Testis (tissue), 2 donors: ENCODE measurements around the gene PLSCR1.

Experiments
- POLR2A ChIP-seq: fragments of 450-650 bp; IDR thresholded peaks from one replicate; pipeline ENCODE4 v1.6.1; 2017; ENCODE audit warnings: antibody characterized with exemption, mild to moderate bottlenecking, moderate library complexity
- TF ChIP-seq, protein P1 (sequence below), 3 experiments: fragments of 450-650 bp in 2 of 3; fragments of 200-600 bp in 1 of 3; sonication (generic) in 1 of 3; IDR thresholded peaks; one replicate each; pipeline ENCODE4 v1.5.1; 2016 to 2019; ENCODE audit warnings: antibody characterized with exemption in 3 of 3, mild to moderate bottlenecking in 2 of 3, moderate library complexity in 1 of 3

DNA sequence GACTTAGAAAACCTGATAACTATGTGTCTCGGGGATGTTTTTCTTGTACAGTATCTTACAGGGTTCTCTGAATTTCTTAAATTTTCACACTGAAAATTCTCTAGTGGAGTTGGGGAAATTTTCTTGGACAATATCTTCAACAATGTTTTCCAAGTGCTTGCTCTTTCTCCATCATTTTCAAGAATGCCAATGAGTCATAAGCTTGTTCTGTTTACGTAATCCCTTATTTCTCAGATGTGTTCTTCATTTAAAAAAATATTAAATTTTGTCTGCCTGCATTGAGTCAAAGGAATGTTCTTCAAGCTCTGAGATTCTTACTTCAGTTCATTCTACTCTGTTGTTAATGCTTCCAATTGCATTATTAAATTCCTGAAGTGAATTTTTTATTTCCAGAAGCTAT, 53.1 kb downstream of the PLSCR1 start:
- no peak for TF ChIP-seq POLR2A
- TF ChIP-seq, protein P1, sequence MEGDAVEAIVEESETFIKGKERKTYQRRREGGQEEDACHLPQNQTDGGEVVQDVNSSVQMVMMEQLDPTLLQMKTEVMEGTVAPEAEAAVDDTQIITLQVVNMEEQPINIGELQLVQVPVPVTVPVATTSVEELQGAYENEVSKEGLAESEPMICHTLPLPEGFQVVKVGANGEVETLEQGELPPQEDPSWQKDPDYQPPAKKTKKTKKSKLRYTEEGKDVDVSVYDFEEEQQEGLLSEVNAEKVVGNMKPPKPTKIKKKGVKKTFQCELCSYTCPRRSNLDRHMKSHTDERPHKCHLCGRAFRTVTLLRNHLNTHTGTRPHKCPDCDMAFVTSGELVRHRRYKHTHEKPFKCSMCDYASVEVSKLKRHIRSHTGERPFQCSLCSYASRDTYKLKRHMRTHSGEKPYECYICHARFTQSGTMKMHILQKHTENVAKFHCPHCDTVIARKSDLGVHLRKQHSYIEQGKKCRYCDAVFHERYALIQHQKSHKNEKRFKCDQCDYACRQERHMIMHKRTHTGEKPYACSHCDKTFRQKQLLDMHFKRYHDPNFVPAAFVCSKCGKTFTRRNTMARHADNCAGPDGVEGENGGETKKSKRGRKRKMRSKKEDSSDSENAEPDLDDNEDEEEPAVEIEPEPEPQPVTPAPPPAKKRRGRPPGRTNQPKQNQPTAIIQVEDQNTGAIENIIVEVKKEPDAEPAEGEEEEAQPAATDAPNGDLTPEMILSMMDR (IDR thresholded peaks at IDR 0.05) = no peak
